Thoracic aorta (tissue), 2 donors: Measurements from ENCODE around the gene TFDP2. TPM values are rescaled to one million over a fixed set of nuclear protein-coding genes. Genes with fewer than 3 reads are reported as not detected.
"Not testable (repeated sequence)": the region's sequence is repeated elsewhere in the genome, so short reads cannot be mapped to it uniquely, and the experiment has no call there.

ENCODE experiments used
- ATAC-seq: fragments of 150-250 bp; one replicate; pipeline ENCODE4 v1.8.0; 2017; ENCODE audit warnings: low read depth; ENCODE audit not compliant: insufficient number of reproducible peaks, low FRiP score
- DNase-seq: peaks from one replicate; pipeline ENCODE4 v3.0.0-alpha.2; 2020; ENCODE audit warnings: low spot score
- H3K27ac ChIP-seq, 2 donors: fragments of 200-600 bp; sonication (generic); 1 replicate in 1 of 2; 2 replicates in 1 of 2; pipeline ENCODE4 v1.5.1; 2016; ENCODE audit warnings: mild to moderate bottlenecking in 2 of 2, moderate library complexity in 2 of 2
- H3K27me3 ChIP-seq: fragments of 200-600 bp; sonication (generic); replicated peaks from 2 replicates; pipeline ENCODE4 v1.6.0; 2016; ENCODE audit warnings: mild to moderate bottlenecking; ENCODE audit not compliant: insufficient read depth
- H3K36me3 ChIP-seq: fragments of 200-600 bp; sonication (generic); one replicate; pipeline ENCODE4 v1.5.1; 2016
- H3K4me1 ChIP-seq, 2 donors: fragments of 200-600 bp; sonication (generic); 1 replicate in 1 of 2; 2 replicates in 1 of 2; pipeline versions ENCODE4 v1.5.1 to v1.6.0; 2016; ENCODE audit warnings: low read depth in 2 of 2, mild to moderate bottlenecking in 1 of 2; ENCODE audit not compliant: control insufficient read depth in 1 of 2
- H3K4me3 ChIP-seq: fragments of 200-600 bp; sonication (generic); 2 replicates; pipeline ENCODE4 v1.5.1; 2016; ENCODE audit warnings: mild to moderate bottlenecking
- H3K9me3 ChIP-seq: fragments of 200-600 bp; sonication (generic); 2 replicates; pipeline ENCODE4 v1.5.1; 2016
- total RNA-seq, 2 donors: library from RNA; depleted of rRNA; stranded (reverse); fragments of >200 nt; gene quantifications; one replicate each; pipeline versions ENCODE4 v1.1.0 to v1.2.3, GENCODE V29; 2016
- TF ChIP-seq, protein P1 (sequence below): fragments of 200-600 bp; sonication (generic); IDR thresholded peaks from one replicate; pipeline ENCODE4 v1.5.1; 2019; ENCODE audit warnings: antibody characterized with exemption

TFDP2 gene
- total RNA-seq, 2 donors from 2014 or later, result 29.2 to 210 TPM

DNA sequence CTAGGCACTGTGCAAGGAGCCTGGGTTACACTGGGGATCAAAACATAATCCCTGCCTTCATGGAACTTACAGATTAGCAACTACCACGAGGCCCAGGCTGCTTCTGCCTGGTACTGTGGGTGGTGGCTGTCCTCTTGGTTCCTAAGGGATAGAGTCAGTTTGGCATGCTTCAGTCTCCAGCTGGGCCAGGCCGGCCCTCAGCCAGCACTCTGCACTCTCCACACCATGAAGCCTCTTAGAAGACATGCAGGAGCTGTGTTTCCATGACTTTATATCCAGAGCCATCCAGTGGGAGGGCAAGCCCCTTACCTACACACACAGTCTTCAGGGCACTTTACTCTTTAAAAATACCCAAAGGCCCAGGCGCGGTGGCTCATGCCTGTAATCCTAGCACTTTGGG is 218.5 kb downstream of the TFDP2 start:
- TF ChIP-seq, protein P1, sequence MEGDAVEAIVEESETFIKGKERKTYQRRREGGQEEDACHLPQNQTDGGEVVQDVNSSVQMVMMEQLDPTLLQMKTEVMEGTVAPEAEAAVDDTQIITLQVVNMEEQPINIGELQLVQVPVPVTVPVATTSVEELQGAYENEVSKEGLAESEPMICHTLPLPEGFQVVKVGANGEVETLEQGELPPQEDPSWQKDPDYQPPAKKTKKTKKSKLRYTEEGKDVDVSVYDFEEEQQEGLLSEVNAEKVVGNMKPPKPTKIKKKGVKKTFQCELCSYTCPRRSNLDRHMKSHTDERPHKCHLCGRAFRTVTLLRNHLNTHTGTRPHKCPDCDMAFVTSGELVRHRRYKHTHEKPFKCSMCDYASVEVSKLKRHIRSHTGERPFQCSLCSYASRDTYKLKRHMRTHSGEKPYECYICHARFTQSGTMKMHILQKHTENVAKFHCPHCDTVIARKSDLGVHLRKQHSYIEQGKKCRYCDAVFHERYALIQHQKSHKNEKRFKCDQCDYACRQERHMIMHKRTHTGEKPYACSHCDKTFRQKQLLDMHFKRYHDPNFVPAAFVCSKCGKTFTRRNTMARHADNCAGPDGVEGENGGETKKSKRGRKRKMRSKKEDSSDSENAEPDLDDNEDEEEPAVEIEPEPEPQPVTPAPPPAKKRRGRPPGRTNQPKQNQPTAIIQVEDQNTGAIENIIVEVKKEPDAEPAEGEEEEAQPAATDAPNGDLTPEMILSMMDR, result no peak
- H3K9me3 ChIP-seq, result no peaks in the 10 kb centered on the region
- ATAC-seq (no peak), DNase-seq (no peak)
- H3K27me3 ChIP-seq, result no peaks in the 10 kb centered on the region
- no peak overlapping the region for H3K4me3 ChIP-seq
- no peak overlapping the region for H3K27ac ChIP-seq
- no peaks in the 10 kb centered on the region for H3K4me1 ChIP-seq
- peaks cover 7% of the 10 kb centered on the region for H3K36me3 ChIP-seq

DNA sequence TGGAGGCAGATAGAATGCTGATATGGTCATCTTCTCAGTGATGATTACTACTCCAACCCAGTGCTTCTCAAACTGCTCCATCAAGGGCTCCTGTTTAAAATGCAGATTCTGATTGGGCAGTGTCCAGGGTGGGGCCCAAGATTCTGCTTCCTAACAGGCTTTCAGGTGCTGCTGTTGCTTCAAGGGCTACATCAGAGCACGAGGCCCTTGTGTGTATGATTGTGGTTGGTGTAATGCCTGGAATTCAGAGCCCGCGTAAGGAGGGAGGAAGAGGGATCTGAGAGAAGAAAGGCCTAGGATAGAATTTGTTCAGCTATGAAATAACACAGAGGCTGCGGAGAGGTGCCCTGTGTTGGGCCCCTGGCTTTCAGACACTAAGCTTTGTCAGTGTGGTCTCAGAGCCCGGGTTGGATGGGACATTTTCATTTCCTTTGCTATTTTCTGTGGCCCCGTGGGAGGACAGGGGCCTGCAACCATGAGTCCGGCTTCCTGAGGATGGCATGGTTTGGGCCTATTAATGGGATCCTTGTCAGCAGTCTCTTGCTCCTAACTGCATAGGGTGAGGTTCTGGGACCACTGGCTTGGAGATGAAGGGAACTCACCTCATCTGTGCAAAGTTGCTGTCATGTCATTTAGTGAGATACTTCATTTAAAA is 219.9 kb downstream of the TFDP2 start:
- Histone ChIP-seq H3K4me1 (no peaks in the 10 kb centered on the region), H3K27me3 (no peaks in the 10 kb centered on the region), H3K9me3 (no peaks in the 10 kb centered on the region), H3K4me3 (no peak overlapping the region), H3K36me3 (peaks cover 7% of the 10 kb centered on the region), H3K27ac (no peak overlapping the region)
- ATAC-seq (no peak), DNase-seq (no peak)
- TF ChIP-seq, protein P1, result no peak

DNA sequence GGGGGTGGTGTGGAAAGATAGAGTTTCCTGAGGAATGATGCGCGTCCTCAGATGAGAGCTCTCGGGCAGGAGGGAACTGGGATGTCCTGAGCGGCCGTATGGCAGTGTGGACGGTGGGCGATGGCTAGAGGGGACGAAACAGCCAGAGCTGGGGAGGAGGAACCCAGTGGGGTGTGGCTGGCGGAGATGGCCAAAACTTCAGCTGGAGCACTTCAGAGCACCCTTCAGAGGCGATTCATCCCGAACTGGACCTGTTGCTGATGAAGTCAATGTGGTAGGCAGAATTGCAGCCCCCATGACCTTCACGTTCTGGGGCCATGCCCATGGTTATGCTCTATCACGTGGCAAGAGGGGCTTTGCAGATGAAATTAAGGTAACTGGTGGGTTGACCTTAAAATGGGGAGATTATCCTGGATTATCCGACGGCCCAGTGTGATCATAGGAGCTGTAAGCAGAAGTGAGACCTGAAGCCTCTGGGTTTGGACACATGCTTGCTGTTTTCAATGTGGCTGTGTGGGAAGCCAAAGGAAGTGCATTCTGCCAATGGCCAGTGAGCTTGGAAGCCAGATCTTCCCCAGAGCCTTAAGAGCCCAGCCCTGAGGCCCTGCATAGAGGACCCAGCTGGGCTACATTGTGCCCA is 220.6 kb downstream of the TFDP2 start:
- no peak overlapping the region for H3K27ac ChIP-seq
- DNase-seq (no peak), ATAC-seq (no peak)
- TF ChIP-seq, protein P1, result no peak
- no peaks in the 10 kb centered on the region for H3K9me3 ChIP-seq
- H3K4me1 ChIP-seq, result no peaks in the 10 kb centered on the region
- H3K4me3 ChIP-seq, result no peak overlapping the region
- H3K27me3 ChIP-seq, result no peaks in the 10 kb centered on the region
- H3K36me3 ChIP-seq, result peaks cover 7% of the 10 kb centered on the region

DNA sequence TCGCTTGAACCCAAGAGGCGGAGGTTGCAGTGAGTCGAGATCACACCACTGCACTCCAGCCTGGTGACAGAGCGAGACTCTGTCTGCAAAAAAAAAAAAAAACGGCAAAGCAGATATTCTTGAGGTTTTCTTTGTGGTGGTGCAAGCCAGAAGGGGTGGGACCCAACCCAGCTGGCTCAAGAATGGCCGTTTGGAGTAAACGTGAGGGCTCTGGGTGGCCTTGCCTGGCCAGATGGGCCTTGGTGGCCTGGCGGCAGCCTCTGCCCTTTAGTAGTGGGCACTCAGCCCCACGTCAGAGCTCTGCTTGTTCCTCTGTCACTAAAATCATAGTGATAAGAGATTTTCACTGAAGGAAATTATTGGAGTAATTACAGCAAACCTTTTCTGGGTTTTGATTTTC is 222.4 kb downstream of the TFDP2 start:
- Histone ChIP-seq H3K4me1 (no peaks in the 10 kb centered on the region), H3K9me3 (no peaks in the 10 kb centered on the region), H3K36me3 (peaks cover 7% of the 10 kb centered on the region), H3K27me3 (no peaks in the 10 kb centered on the region), H3K27ac (no peak overlapping the region), H3K4me3 (no peak overlapping the region)
- ATAC-seq (no peak), DNase-seq (no peak)
- TF ChIP-seq, protein P1, result no peak

DNA sequence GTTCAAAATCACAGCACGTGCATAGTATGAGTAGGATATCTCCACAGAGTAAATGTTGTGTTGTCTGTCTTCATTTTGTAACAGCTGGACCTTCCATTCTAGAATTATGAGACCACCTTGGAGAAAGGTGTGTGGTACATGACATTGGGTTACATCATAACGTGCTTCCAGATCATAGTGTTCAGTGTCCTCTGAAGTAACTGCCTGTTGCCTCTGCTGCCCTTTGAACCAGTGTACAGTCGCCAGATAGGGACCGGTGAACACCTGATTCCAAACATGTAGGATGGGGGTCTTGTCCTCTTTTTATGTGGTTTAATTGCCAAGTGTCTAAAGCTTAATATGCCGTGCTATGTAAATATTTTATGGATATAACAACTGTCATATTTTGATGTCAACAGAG is 223.7 kb downstream of the TFDP2 start:
- not testable (repeated sequence) for H3K27me3 ChIP-seq, ATAC-seq, H3K4me1 ChIP-seq, H3K27ac ChIP-seq, H3K36me3 ChIP-seq, H3K4me3 ChIP-seq, DNase-seq, H3K9me3 ChIP-seq
